Inflammatory macrophage treated with lipopolysaccharide for 1 hour (primary cell): ENCODE data around the gene TSC1.
"Not testable (repeated sequence)": the region's sequence is repeated elsewhere in the genome, so short reads cannot be mapped to it uniquely, and the experiment has no call there.

Experiments used
- DNase-seq, 2 donors: peaks; one replicate each; pipeline ENCODE4 v3.0.0-alpha.2; 2020 to 2022

TSC1 gene

DNA sequence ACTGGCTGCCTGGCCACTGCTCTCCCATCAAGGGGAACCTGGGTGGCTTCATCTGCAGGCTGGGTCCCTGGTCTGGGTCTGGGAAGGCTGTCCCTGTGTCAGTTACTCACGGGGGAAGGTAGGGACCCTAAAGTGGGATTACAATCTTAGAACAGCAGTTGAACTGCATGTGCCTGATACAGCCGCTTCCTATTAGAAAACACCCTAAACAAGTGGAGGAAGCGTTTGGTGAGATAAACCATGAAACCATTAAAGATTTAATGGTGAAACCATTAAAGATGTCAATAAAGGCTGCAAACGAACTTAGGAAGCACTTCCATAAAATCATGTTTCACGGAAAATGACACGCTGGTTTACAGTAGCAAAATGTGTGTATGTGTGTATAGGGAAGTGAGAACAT is 31.5 kb upstream of the TSC1 start:
- DNase-seq: no peak

DNA sequence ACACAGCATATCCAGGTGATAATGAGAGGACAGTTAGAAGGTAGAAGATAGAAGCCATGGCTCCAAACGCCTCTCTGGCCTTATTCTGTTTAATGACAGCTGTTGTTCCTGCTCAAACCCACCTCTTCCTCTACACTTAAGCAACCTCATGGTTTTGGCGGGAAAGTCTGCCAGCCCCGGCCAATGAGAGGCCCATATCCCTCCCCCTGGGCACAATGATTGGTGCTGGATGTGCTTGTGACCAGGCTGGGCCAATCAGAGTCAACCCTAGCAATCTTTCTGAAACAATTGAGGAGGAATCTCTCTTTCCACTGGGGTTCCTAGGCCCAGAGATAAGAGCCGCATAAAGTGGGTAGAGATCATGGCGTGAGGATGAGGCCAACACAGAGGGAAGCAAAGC is 29.3 kb upstream of the TSC1 start:
- peak; percentile 13 to 15 for DNase-seq

DNA sequence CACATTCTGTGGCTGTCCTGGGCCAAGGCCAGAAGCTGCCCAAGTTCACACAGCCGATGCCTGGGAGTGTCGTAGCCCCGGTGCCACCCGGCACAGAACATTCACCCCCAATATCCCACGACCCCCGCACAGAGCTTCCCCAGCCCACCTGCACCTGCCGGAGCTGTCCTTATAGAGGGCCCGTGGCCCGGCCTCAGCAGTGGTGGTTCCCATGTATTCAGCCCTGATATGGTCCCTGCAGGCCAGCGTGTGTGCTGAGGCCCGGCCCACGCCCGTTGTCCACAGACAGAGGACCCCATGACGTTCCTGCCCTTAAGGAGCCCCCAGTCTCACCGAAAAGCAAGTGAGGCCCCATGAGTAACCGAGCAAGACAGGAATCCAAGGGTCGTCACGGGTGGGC is 28.8 kb upstream of the TSC1 start:
- no peak for DNase-seq

DNA sequence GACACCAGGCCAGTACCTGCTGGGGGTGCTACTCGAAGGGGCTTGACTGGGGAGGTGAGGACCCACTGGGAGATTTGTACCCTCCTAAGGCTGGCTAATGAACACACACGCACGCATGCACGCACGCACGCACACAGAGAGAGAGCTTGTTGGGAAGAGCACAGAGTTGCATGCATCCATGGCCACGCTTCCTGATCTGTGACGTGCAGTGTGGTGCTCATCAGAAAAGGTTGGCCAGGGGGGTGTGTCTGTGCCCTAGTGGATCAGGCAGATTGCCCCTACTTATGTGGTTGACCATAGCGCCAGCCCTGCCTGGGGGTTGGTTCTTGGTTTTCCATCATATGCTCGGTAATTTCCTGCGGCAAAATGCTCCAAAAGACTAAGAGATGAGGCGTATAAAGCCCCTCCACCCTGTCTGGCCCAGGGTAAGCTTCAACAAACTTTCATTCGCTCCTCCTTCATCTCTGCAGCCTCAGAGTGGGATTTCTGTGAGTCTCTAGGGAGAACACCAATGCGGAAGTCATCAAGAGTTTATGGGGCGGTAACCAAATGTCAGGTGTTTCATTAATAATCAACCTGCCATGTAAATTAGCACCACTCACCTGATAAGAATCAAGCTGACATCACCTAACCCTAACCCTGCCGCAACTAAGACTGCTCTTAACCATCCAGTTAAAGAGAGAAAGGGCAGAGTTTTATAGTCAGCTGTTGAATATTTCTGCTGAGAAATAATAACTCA is 26.1 kb upstream of the TSC1 start:
- no peak for DNase-seq

DNA sequence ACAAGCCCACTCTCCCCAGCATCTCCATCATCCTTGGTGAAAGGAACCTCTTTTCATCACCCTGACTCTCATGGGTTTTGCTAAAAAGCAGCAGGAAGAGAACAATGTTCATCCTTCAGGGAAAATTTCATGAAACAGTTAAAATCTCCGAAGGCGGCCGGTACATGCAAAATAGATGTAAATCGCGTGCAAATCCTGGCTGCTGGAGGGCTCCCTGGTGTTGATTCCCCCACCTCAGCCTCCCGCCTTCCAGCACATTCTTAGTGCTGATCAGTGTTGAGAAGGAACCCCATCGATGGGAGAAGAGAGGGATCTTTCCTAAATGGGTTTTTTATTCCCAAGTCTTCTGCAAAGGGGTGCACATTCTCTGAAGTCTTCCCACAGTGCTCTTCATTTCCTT is 25.4 kb upstream of the TSC1 start:
- DNase-seq: no peak

DNA sequence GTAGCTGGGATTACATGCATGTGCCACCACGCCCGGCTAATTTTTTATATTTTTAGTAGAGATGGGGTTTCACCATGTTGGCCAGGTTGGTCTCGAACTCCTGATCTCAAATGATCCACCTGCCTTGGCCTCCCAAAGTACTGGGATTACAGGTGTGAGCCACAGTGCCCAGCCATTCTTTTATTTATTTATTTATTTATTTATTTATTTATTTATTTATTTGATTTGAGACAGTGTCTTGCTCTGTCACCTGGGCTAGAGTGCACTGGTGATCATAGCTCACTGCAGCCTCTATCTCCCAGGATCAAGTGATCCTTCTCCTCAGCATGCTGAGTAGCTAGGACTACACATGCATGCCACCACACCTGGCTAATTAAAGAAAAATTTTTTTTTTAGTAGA is 23.5 kb upstream of the TSC1 start:
- not testable (repeated sequence) for DNase-seq

DNA sequence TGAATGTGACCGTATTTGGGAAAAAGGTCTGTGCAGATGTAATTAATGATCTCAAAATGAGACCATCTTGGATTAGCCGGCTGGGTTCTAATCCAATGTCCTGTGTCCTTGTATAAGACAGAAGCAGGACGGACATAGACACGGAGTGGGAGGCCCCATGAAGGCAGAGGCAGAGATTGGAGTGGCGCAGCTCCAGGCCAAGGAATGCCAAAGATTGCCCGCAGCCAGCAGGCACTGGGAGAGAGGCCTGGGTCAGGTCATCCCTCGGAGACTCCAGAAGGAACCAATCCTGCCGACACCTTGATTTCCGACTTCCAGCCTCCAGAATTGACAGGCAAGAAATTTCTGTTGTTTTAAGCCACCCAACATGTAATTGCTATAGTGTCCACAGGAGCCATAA is 21.1 kb upstream of the TSC1 start:
- DNase-seq: no peak

DNA sequence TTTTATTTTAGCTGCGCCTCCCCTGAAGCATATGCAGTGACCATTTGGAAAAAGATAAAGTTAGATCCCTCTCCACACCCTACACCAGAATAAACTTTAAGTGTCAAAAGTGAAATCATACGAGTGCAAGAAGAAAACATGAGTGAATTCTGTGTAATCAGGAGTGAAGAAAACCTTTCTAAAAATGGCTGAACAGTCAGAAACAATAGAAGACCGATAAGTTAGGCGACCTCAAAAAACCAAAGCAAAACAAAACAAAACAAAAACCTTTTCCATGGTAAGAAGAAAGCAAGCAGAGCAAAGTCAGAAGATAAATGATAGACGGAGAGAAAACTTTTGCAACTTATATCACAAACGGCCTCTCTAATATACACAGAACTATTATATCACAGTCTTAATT is 16.6 kb upstream of the TSC1 start:
- no peak for DNase-seq

DNA sequence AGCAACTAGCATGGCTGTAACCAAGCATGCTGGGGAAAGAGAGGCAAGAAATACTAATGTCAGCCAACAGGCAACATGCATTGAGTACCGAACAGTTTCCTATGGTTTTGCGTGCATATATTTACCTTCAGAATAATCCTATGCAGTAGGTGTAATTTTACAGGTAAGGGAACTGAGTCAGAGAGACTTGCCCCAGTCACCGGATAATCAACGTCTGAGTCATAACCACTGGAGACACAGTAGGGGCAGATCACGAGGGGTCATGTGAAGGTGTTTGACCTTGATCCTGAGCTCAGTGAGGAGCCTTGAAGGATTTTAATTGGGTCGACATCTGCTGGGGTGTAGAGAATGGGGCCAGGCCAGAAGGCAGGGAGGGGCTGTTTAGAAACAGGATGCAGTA is 13.4 kb upstream of the TSC1 start:
- DNase-seq: no peak

DNA sequence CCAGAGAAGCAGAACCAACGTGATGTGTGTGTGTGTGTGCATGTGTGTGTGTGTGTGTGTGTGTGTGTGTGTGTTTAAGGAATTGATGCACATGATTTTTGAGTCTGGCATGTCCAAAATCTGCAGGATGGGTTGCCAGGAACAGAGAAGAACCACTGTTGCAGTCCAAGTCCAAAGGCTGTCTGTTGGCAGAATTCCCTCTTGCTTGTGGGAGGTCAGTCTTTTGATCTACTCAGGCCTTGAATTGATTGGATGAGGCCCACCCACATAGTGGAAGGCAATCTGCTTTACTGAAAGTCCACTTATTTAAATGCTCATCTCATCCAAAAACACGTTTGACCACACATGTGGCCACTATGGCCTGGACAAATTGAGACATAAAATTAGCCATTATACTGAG is 11.4 kb upstream of the TSC1 start:
- DNase-seq: no peak

DNA sequence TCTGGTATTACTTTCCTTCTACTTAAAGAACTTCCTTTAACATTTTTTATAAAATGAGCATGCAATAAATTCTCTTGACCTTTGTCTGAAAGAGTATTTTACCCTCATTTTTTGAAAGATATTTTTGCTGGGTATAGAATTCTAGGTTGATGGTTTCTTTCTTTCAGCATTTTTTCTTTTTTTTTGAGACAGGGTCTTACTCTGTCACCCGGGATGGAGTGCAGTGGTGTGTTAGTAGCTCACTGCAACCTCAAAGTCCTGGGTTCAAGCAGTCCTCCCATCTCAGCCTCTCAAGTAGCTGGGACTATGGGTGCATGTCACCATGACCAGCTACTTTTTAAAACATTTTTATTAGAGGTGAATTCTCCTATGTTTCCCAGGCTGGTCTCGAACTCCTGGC is 10.7 kb upstream of the TSC1 start:
- DNase-seq: no peak

DNA sequence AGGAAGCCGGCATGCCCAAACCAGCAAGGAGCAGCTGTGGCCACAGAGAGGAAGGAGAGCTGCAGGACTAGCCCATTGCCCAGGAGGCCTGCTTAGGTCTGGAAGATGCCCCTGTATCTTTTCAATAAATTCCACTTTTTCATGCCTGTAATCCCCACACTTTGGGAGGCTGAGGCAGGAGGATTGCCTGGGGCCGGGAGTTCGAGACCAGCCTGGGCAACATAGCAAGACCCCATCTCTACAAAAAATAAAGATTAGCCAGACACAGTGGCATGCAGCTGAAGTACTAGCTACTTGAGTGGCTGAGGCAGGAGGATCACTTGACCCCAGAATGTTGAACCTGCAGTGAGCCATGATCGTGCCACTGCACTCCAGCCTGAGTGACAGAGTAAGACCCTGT is 5.3 kb upstream of the TSC1 start:
- DNase-seq: no peak

DNA sequence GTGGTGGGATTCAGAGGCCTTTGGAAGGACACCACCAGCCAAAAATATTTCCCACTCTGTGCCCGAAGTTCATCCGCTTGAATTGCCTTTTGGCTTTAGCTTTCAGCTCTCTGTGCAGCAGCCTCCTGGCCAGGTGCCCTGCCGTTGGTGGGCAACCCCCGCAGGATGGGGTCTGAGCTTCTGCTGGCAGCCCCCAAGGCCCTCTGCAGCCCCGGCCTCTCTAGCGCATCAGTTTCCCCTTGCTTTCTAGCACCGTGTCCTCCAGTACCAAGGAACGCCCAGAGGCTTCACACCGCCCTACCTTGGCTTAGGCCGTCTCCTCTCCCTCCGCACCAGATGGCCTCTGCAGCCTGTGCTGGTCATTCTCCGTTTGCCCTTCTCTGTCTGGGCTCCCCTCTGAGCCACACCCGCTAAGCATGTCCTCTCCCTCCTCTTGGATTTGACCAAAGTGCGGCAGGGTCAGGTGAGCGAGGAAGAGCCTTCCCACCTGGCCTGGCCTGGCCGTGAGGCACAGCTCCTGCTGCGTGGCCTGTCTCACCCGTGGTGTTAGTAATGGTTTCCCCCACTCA is 4.2 kb upstream of the TSC1 start:
- no peak for DNase-seq

DNA sequence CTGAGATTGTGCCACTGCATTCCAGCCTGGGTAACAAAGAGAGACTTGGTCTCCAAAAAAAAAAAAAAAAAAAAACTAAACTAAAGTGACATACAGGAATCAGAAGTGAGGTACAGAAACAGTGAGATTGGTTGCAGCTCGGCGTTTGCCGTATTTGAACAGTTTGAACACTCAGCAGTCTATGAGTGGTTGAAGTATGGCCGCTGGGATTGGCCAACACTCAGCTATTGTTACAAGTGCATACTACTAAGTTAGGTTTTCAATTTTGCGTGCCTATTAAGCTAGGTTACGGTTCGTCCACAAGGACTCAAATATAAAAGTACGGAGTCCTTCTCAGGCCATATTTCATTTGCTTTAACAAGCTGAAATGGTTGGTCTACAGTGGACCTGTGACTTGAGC is 3.3 kb upstream of the TSC1 start:
- no peak for DNase-seq

DNA sequence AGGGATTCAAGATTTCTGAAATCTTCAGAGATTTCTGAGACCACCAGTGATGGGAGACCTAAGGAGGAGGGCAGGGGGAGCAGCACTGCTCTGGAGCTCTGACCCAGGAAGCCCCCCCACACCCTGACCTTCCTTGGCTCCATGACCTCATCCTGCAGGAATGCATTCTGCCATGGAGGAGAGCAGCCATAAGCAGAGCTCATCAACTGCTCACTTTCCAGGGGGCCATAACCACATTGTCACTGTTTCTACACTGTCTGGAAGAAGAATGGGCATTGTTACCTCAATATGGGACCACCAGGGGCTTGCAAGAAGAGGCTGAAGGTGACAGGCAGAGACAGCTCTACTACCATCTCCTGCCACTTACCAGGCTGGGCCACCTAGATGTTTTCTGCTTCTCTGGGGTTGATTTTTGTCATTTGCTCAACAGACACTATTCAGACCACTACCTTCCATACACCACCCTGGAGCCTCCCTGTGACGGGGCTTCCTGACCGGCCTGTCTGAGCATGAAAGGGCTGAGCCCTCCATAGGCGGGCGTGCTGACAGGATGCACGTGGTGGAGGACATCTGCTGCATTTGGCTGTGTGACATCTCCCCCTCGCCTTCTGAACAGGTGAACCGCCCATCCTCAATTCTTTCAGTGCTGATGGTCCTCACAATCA is 2.3 kb upstream of the TSC1 start:
- DNase-seq: no peak

DNA sequence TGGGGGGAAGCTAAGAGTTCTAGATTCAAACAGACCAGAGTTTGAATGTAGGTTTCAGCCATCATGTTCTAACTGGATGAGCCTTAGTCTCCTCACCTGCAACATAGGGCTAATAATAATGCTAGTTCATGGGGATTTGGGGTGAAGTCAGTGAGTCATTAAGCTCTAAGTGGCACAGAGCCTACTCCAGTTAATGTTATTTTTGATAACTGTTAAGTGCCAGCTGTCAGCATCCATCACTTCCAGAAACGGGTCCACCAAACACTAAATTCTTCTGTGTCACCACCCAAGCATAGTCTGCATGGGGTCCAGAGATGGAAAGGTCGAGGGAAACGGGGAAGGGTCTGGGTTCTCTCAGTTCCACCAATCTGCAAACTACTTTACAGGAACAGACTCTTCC is 1.8 kb upstream of the TSC1 start:
- no peak for DNase-seq

DNA sequence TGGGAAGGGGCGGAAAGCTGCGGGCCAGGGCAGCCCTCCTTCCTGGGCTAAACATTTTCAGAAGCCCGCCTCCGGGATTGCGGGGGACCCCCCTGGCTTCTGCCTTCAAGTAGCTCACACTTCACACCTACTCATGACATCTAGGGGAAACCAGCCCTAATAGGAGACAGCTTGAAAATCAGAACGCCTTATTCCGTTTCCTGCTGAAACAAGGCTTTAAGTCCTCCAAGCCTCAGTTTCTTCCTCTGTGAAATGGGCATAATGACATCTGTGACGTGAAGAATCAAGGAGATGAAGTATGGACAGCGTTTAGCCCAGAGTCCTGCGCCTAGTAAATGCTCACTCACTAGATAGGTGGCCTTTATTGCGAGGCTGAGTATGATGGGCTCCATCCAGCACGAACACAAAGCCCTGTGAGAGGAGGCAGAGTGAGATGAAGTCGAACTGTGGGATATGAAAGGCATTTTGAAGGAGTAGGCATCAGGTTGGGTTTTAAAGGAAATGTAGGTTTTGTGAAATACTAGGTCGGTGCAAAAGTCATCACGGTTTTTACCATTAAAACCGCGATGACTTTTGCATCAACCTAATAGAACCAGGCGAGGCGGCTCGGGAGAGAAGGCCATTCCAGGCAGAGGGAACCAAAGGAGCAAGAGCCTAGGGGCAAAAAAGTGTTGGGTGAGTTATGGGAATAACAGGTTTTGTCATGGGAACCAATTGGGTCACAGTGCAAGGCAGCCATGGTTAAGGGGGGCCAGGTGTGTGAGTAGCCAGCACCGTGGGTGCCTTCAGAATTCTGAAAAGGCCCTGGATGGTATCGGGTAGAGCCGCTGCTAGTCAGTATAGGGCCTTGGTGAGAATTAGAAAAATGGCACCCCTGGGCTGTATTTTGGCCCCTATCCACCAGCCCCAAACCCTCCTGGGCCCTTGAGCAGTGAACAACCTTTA is 1.0 kb upstream of the TSC1 start:
- DNase-seq: peak in 1 of 2 donors; percentile 2

DNA sequence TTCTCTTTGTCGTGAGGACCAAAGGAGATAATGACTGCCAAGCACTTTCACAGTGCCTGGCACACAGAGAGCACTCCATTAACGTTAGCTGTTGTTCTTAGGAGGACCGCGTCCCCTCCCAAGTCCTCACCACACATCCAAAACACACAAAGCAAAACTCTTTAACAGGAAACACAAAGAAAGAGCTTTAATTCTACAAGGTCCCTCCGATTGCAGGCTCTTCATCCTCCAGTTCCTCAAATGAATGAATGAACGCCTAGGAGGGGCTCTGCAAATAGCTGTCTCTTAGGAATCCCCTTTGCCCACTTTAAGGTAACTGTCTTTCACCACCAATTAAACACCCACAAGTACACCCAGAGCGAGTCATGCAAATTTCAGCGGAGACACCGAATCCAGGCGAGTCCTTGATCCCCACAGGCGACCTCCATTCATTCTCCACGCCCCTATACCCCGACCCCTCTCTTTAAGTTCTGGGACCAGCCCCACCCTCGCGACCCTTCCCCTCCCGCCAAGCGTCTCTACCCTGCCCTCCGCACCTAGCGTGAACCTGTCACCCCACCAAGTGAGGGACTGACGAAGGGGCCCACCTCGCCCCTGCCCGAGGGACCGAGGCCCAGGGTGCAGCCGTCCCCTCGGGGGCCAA is 644 bp downstream of the TSC1 start:
- peak in 1 of 2 donors; percentile 18 for DNase-seq

DNA sequence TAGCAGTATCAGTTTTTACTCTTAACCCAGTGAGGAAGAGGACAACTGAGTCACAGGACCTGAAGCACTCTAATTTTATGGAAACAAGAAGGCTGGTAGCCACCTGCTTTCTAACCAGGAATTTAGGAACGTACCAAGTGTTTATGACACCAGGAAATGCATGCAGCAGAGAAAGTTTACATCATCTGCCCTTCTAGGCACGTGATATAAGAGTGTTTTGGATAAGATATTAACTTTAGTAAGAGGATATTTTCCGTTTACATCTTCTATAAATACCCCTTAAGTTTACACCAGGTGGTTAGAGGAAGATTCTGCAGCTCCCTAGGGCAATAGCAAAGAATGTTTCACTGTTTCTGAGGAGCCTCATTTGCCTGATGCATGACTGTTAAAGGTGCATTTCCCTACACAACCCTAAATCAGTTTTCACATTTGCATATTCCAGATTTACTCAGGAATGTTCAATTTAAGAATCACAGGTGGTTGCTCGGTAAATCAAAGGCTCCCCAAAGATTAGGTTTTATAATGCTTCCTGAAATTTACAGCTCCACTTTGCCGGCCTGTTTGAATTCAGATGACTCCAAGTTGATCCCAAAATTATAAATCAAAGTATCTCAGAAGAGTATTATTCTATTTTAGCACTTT is 1.8 kb downstream of the TSC1 start:
- DNase-seq: no peak

DNA sequence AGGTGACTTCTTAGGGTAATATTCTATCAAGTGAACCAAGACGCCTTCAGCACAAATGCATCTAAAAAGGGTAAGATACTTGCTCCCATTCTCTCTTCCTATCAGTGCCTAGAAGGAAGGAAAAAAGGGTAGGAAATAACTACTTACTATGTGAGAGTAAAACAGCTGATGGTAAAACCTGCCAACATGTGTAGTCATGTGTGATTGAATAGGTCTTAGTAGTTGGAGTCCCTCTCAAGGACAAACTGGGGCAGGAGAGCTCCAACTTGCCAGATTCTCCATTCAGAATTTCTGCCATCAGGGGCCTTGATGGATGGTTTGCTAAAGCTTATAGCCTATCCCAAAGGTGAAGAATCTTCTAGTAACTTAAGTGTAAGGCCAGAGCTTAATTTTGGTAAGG is 5.2 kb downstream of the TSC1 start:
- no peak for DNase-seq

DNA sequence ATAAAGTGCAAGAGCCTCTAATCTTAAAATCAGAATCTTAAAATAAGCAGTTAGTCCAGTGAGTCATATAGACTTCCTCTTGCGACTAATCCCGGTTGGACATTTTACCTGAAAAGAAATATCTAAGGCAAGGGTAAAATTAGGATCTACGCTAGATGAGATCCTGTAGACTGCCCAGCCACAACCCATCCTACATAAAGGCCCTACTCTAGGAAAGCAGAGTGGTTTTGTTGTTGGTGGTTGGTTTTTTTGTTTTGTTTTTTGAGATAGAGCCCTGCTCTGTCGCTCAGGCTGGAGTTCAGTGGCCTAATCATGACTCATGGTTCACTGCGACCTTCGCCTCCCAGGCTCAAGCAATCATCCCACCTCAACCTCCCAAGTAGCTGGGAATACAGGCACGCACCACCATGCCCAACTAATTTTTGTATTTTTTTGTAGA is 6.9 kb downstream of the TSC1 start:
- DNase-seq: no peak

DNA sequence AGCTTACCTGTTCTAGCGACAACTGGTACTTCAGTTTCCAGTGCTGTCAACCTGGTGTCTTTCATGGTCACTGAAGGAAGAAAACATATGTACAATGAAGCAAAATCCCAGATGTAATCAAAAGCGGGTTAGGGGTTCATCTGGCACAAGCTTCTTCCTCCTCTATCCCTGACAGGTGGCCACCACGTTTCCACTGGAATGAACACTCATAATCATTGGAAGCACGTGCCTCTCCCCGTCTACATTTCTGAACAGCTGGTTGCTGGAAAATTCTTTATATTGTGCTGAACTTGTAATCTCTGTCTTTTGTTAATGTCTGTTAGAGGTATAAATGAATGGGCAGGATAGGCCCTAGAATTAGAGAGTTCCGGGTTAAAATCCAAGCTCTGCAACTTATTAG is 9.4 kb downstream of the TSC1 start:
- no peak for DNase-seq
